HL-60 (cell line): ENCODE data around the gene ACKR4.

Source experiments
- DNase-seq, 2 experiments: peaks; one replicate each; pipeline ENCODE4 v3.0.0-alpha.2; 2010 to 2020; ENCODE audit warnings: low read depth in 1 of 2, low spot score in 1 of 2
- H3K27ac ChIP-seq: fragments of 250-450 bp; sonication (Bioruptor Pico); replicated peaks from 2 replicates; pipeline ENCODE4 v1.5.1; 2020; ENCODE audit warnings: mild to moderate bottlenecking, moderate library complexity
- H3K27me3 ChIP-seq: fragments of 250-450 bp; sonication (Bioruptor Pico); 2 replicates; pipeline ENCODE4 v1.5.1; 2021; ENCODE audit warnings: mild to moderate bottlenecking, moderate library complexity; ENCODE audit not compliant: insufficient read depth, poor library complexity, severe bottlenecking
- H3K4me3 ChIP-seq: replicated peaks from 2 replicates; pipeline ENCODE4 v1.5.1; 2011; ENCODE audit warnings: mild to moderate bottlenecking, control low read depth, low read length; ENCODE audit not compliant: insufficient read depth
- GABPA ChIP-seq: IDR thresholded peaks from 2 replicates; pipeline ENCODE4 v1.6.1; 2012; ENCODE audit warnings: low read depth
- POLR2AphosphoS5 ChIP-seq: IDR thresholded peaks from 2 replicates; pipeline ENCODE4 v1.6.1; 2012; ENCODE audit warnings: low read depth
- SPI1 ChIP-seq: IDR thresholded peaks from 2 replicates; pipeline ENCODE4 v1.6.1; 2012; ENCODE audit warnings: low read depth, mild to moderate bottlenecking, borderline replicate concordance
- TF ChIP-seq, protein P1 (sequence below): IDR thresholded peaks from one replicate; pipeline ENCODE4 v1.5.1; 2011; ENCODE audit warnings: low read length, control low read depth, inconsistent platforms; ENCODE audit not compliant: insufficient read depth
- TF ChIP-seq, protein P2 (sequence below): IDR thresholded peaks from 2 replicates; pipeline ENCODE4 v1.6.1; 2012; ENCODE audit warnings: low read depth; ENCODE audit not compliant: insufficient replicate concordance

Gene ACKR4

DNA sequence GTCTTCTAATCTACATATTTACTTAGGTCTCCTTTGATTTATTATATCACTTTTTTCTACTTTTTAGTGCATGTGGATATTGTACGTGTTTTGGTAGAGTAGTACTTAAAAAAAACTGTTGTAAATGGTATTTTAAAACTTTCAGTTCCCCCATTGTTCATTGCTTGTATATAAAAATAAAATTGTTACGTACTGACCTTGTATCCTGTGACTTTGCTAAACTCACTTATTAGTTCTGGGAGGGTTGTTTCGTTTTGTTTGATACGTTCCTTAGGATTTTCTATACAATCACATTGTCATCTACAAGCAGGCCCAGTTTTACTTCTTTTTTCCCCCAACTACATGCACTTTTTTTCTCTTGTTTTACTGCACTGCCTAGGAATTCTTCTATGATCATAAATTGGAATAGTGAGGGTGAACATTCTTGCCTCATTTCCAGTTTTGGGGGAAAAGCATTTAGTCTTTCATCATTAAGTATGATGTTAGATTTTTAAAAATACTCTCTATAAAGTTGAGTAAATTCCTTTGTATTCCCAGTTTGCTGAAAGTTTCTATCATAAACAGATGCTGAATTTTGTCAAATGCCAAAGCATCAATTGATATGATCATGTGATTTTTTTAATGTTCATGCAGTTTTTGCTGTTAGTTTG is 33.5 kb upstream of the ACKR4 start:
- H3K4me3 ChIP-seq: no peak overlapping the region
- no peaks in the 10 kb centered on the region for H3K27me3 ChIP-seq
- TF ChIP-seq, protein P1, sequence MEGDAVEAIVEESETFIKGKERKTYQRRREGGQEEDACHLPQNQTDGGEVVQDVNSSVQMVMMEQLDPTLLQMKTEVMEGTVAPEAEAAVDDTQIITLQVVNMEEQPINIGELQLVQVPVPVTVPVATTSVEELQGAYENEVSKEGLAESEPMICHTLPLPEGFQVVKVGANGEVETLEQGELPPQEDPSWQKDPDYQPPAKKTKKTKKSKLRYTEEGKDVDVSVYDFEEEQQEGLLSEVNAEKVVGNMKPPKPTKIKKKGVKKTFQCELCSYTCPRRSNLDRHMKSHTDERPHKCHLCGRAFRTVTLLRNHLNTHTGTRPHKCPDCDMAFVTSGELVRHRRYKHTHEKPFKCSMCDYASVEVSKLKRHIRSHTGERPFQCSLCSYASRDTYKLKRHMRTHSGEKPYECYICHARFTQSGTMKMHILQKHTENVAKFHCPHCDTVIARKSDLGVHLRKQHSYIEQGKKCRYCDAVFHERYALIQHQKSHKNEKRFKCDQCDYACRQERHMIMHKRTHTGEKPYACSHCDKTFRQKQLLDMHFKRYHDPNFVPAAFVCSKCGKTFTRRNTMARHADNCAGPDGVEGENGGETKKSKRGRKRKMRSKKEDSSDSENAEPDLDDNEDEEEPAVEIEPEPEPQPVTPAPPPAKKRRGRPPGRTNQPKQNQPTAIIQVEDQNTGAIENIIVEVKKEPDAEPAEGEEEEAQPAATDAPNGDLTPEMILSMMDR: no peak
- TF ChIP-seq POLR2AphosphoS5 (no peak), SPI1 (no peak), GABPA (no peak)
- no peak overlapping the region for H3K27ac ChIP-seq
- DNase-seq: no peak

GRCh38 chr3:132564070-132564465 is 33.0 kb upstream of the ACKR4 start:
- Histone ChIP-seq H3K4me3 (no peak overlapping the region), H3K27ac (no peak overlapping the region), H3K27me3 (no peaks in the 10 kb centered on the region)
- DNase-seq: no peak
- TF ChIP-seq GABPA (no peak), SPI1 (no peak), POLR2AphosphoS5 (no peak)
- TF ChIP-seq, protein P1: no peak

GRCh38 chr3:132568422-132568821 is 28.6 kb upstream of the ACKR4 start:
- no peak for DNase-seq
- H3K4me3 ChIP-seq: no peak overlapping the region
- H3K27me3 ChIP-seq: no peaks in the 10 kb centered on the region

DNA sequence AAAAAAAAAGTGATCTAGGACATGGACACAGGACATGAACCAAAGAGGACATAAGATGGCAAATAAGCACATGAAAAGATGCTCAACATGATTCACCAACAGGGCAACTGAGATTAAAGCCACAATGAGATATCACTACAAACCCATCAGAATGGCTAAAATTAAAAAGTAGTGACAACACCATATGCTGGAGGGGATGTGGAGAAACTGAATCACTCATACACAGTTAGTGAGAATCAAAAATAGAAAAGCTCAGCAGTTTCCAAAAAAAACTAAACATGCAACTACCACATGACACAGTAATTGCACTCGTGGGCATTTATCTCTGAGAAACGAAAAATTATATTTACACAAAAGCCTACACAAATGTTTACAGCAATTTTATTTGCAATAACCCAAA is 27.9 kb upstream of the ACKR4 start:
- Histone ChIP-seq H3K27me3 (no peaks in the 10 kb centered on the region), H3K4me3 (no peak overlapping the region), H3K27ac (no peak overlapping the region)
- no peak for DNase-seq
- TF ChIP-seq POLR2AphosphoS5 (no peak), SPI1 (no peak), GABPA (no peak)
- TF ChIP-seq, protein P1: no peak
- TF ChIP-seq, protein P2, sequence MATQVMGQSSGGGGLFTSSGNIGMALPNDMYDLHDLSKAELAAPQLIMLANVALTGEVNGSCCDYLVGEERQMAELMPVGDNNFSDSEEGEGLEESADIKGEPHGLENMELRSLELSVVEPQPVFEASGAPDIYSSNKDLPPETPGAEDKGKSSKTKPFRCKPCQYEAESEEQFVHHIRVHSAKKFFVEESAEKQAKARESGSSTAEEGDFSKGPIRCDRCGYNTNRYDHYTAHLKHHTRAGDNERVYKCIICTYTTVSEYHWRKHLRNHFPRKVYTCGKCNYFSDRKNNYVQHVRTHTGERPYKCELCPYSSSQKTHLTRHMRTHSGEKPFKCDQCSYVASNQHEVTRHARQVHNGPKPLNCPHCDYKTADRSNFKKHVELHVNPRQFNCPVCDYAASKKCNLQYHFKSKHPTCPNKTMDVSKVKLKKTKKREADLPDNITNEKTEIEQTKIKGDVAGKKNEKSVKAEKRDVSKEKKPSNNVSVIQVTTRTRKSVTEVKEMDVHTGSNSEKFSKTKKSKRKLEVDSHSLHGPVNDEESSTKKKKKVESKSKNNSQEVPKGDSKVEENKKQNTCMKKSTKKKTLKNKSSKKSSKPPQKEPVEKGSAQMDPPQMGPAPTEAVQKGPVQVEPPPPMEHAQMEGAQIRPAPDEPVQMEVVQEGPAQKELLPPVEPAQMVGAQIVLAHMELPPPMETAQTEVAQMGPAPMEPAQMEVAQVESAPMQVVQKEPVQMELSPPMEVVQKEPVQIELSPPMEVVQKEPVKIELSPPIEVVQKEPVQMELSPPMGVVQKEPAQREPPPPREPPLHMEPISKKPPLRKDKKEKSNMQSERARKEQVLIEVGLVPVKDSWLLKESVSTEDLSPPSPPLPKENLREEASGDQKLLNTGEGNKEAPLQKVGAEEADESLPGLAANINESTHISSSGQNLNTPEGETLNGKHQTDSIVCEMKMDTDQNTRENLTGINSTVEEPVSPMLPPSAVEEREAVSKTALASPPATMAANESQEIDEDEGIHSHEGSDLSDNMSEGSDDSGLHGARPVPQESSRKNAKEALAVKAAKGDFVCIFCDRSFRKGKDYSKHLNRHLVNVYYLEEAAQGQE: no peak

More at GRCh38 chr3:132568422-132568821, 28.6 kb upstream of the ACKR4 start:
- TF ChIP-seq POLR2AphosphoS5 (no peak), SPI1 (no peak)
- TF ChIP-seq, protein P1: no peak
- TF ChIP-seq, protein P2: no peak
- no peak overlapping the region for H3K27ac ChIP-seq
